ENCODE measurements around the gene ISM2.

GRCh38 chr14:77520555-77520954, 21.9 kb upstream of the ISM2 start:
- TF ChIP-seq CTCF (IDR thresholded peaks at IDR 0.05; ENCODE audit: low read length) (no peak), EZH2phosphoT487 (IDR thresholded peaks at IDR 0.05; ENCODE audit: low read length) (no peak), EZH2 (optimal IDR thresholded peaks at IDR 0.05; ENCODE audit: low read depth, low read length) (no peak)

All from MM.1S (cell line).